ENCODE data around the gene FBXW8. TPM values are rescaled to one million over a fixed set of nuclear protein-coding genes. Genes with fewer than 3 reads are reported as not detected.

FBXW8 gene
- total RNA-seq, 2 donors from 2014 or later, result 10.0 to 10.4 TPM

DNA sequence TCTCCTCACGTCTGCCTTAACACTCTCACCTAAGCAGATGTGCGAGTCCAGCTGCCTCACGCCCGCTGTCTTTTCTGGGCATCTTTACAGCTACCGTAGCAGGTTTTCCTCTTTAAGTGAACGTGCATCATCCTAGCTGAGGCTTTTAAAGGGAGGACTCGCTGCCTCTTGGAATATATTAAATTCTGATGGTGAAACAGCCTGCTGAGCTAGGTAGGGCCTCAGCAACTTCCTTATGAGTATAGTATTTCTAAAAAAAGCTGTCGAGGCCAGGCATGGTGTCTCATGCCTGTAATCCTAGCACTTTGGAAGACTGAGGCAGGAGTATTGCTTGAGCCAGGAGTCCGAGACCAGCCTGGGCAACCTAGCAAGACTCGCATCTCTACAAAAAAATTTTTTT lies 156.3 kb downstream of the FBXW8 start:
- peaks cover 23% of the 10 kb centered on the region for H3K4me1 Mint-ChIP-seq (ENCODE audit: low read depth)
- no peaks in the 10 kb centered on the region for H3K36me3 Mint-ChIP-seq (ENCODE audit: insufficient read depth in 2 of 2)
- no peak for ATAC-seq (replicated peaks in 1 of 2)
- no peak overlapping the region for H3K4me3 Mint-ChIP-seq
- H3K9me3 Mint-ChIP-seq, result no peaks in the 10 kb centered on the region
- no peaks in the 10 kb centered on the region for H3K27me3 Mint-ChIP-seq (ENCODE audit: low read depth)
- DNase-seq, result no peak
- H3K27ac Mint-ChIP-seq, result no peak overlapping the region

DNA sequence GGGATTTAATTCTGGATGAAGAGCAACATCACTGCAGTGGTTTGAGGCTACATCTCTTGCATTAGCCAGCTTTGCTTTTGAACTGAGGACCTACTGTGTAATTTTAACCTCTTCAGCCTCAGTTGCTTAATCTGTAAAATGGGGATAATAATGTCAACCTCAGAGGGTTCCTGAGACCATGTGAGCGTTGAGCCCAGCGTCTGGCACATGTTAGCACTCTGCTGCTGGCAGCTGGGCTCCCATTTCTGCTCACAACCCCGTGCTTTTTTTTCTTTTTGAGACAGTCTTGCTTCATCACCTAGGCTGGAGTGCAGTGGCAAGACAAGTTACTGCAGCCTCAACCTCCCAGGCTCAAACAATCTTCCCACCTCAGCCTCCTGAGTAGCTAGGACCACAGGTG lies 156.9 kb downstream of the FBXW8 start:
- Mint-ChIP-seq H3K4me3 (no peak overlapping the region), H3K27me3 (ENCODE audit: low read depth) (no peaks in the 10 kb centered on the region), H3K27ac (no peak overlapping the region), H3K4me1 (ENCODE audit: low read depth) (peaks cover 22% of the 10 kb centered on the region), H3K9me3 (no peaks in the 10 kb centered on the region), H3K36me3 (ENCODE audit: insufficient read depth in 2 of 2) (no peaks in the 10 kb centered on the region)
- no peak for DNase-seq
- ATAC-seq (replicated peaks in 1 of 2), result no peak

DNA sequence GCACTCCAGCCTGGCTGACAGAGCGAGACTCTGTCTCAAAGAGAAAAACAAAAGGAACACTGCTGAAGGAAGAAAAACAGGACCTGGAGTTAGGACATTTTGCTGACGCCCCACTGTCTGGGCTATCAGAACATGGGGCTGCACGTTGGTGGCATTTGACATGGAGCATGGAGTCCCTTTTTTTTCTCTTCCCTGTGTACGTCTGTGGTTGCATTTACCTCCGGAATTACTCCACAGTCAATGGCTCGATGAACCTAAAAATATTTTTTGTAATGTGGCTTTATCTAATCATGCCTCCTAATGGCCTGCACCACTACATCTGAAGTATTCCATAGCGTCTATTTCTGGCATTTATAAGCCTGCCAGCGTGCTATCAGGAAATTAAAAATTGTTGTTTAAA lies 157.7 kb downstream of the FBXW8 start:
- no peak overlapping the region for H3K4me3 Mint-ChIP-seq
- ATAC-seq (replicated peaks in 1 of 2), result no peak
- no peaks in the 10 kb centered on the region for H3K27me3 Mint-ChIP-seq (ENCODE audit: low read depth)
- peaks cover 13% of the 10 kb centered on the region for H3K4me1 Mint-ChIP-seq (ENCODE audit: low read depth)
- no peak for DNase-seq
- no peaks in the 10 kb centered on the region for H3K9me3 Mint-ChIP-seq
- H3K36me3 Mint-ChIP-seq (ENCODE audit: insufficient read depth in 2 of 2), result no peaks in the 10 kb centered on the region
- H3K27ac Mint-ChIP-seq, result no peak overlapping the region

DNA sequence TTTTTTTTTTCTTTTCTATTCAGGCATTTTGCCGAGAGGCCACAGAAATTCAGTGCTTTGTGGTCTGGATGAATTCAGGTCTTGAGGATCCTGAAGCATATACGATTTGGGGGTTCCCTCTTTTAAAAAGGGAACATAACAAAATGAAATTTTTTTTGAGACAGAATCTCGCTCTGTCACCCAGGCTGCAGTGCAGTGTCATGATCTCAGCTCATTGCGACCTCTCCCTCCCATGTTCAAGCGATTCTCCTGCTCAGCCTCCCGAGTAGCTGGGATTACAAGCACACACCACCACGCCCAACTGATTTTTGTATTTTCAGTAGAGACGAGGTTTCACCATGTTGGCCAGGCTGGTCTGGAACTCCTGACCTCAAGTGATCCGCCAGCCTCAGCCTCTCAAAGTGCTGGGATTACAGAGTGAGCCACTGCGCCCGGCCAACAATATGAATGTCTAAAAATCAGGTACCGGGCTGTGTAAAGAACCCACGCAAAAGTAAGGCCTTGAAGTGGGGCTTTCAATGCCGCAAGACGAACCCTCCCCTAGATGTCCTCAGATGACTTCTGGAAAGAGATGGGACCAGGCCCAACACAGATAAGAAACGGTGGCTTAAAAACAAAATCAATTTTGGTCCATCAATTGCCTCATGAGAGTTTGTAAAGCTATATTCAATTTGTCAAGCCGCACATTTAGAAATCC lies 158.5 kb downstream of the FBXW8 start:
- peaks cover 6% of the 10 kb centered on the region for H3K4me1 Mint-ChIP-seq (ENCODE audit: low read depth)
- no peak for ATAC-seq (replicated peaks in 1 of 2)

DNA sequence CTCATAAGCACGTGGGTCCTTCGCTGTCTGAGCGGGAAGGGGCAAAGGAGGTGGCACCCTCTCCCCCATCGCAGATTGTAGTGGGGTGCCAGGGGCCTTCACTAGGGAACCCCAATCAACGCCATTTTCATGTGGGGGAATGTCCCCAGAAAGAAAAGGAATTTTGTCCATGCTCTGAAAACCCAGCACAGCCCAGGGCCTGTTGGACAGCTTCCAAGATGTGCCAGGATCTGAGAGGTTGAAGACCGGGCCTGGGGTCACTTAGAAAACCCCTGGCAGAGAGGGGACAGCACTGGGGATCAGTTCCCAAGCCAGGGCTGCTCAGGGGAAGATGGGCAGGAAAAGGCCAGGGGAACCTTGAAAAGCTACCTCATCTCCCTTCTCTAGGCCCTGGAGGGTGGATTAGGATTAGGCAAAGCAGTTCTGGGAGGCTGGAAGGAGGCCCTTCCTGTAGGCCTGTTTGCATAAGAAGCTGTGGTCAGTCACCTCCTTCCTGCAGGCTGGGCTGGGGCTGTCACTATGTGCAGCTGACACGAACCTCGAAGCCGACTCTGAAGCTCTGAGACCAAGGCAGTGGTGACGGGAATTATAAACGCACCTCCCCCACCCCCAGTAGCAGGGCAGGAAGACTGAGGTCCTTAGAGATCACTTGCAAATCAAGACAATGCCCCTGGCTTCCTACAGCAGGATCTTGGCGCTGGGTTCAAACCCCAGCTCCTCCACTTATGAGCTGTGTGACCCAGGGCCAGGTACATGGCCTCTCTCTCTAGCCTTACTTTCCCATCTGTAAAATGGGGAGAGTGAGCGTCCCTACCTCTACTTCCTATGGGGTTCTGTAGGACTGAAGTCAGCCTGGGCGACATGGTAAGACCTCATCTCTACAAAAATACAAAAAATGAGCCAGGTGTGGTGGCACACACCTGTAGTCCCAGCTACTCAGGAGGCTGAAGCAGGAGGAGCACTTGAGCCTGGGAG lies 159.5 kb downstream of the FBXW8 start:
- no peaks in the 10 kb centered on the region for H3K36me3 Mint-ChIP-seq (ENCODE audit: insufficient read depth in 2 of 2)
- no peak for DNase-seq
- H3K27ac Mint-ChIP-seq, result no peak overlapping the region
- H3K27me3 Mint-ChIP-seq (ENCODE audit: low read depth), result no peaks in the 10 kb centered on the region
- no peaks in the 10 kb centered on the region for H3K9me3 Mint-ChIP-seq
- no peaks in the 10 kb centered on the region for H3K4me1 Mint-ChIP-seq (ENCODE audit: low read depth)
- H3K4me3 Mint-ChIP-seq, result no peak overlapping the region
- ATAC-seq (replicated peaks in 1 of 2), result no peak

More for the DNA sequence above, 158.5 kb downstream of the FBXW8 start:
- no peaks in the 10 kb centered on the region for H3K27me3 Mint-ChIP-seq (ENCODE audit: low read depth)
- H3K4me3 Mint-ChIP-seq, result no peak overlapping the region
- no peaks in the 10 kb centered on the region for H3K36me3 Mint-ChIP-seq (ENCODE audit: insufficient read depth in 2 of 2)
- no peak for DNase-seq
- H3K9me3 Mint-ChIP-seq, result no peaks in the 10 kb centered on the region
- H3K27ac Mint-ChIP-seq, result no peak overlapping the region

DNA sequence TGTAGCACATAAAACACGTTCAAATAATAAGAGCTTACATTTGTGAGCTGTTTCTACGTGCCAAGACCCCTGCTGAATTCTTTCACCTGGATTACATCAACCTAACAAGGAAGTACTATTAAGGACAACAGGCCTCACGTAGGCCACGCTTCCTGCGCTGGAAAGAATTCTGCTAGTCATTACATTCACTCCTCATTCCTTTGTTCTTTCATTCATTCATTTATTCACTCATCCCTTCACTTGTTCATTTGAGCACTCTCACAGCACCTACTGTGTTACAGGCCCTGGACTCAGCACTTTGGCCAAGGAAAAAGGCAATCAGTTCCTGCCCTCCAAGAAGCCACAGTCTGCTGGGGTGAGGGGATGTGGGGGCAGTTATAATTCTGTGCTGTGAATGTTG lies 160.3 kb downstream of the FBXW8 start:
- DNase-seq (no peak), ATAC-seq (replicated peaks in 1 of 2) (no peak)
- no peaks in the 10 kb centered on the region for H3K9me3 Mint-ChIP-seq

DNA sequence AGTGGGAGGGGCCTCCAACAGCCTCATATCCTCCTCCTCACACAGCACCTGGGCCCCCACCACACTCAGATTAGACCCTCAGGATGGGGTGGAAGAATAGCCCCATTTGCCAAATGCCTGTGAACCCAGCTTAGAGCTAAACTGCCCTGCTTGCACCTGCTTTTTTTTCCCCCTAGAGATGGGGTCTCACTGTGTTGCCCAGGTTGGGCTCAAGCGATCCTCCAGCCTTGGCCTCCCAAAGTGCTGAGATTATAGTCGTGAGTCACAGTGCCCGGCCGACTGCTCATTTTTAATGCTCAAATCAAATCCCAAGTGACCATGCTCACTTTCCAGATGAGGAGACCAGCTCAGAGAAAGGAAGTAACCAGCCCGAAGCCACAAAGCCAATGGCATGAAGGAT lies 161.4 kb downstream of the FBXW8 start:
- no peaks in the 10 kb centered on the region for H3K36me3 Mint-ChIP-seq (ENCODE audit: insufficient read depth in 2 of 2)
- no peak overlapping the region for H3K4me3 Mint-ChIP-seq
- ATAC-seq (replicated peaks in 1 of 2) (no peak), DNase-seq (no peak)
- no peaks in the 10 kb centered on the region for H3K27me3 Mint-ChIP-seq (ENCODE audit: low read depth)
- no peaks in the 10 kb centered on the region for H3K9me3 Mint-ChIP-seq
- no peak overlapping the region for H3K27ac Mint-ChIP-seq
- H3K4me1 Mint-ChIP-seq (ENCODE audit: low read depth), result peaks cover 3% of the 10 kb centered on the region

More for the DNA sequence above, 160.3 kb downstream of the FBXW8 start:
- H3K4me3 Mint-ChIP-seq, result no peak overlapping the region
- H3K36me3 Mint-ChIP-seq (ENCODE audit: insufficient read depth in 2 of 2), result no peaks in the 10 kb centered on the region
- no peaks in the 10 kb centered on the region for H3K4me1 Mint-ChIP-seq (ENCODE audit: low read depth)
- no peaks in the 10 kb centered on the region for H3K27me3 Mint-ChIP-seq (ENCODE audit: low read depth)
- H3K27ac Mint-ChIP-seq, result no peak overlapping the region

DNA sequence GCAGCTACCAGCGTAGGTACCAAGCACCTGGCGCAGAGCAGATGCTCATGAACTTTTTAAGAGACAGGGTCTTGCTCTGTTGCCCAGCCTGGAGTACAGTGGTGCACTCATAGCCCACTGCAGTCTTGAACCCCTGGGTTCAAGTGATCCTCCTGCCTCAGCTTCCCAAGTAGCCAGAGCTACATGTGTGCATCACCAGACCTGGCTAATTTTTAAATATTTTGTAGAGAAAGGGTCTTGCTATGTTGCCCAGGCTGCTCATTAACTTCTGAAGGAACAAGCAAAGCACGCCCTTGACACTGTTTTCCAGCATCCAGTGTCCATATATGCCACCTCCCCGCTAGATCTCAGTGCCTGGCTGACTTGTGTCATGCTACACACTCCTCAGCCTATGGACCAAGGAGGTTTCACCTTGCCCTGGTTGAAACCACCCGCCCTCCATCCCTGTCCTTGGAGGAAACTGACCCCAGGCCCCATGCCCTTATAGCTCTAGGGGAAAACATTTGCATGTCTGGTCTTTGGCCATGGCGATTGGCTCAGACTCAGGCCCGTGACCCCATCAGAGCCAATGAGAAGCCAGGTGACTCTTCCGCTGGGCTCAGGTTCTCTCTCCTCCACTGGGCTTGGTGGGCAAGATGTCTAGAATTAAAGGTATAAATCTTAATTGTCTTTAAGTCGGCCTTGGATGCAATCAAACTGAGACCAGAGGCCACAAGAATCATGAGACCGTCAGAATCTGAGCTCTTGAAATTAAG lies 162.2 kb downstream of the FBXW8 start:
- no peaks in the 10 kb centered on the region for H3K36me3 Mint-ChIP-seq (ENCODE audit: insufficient read depth in 2 of 2)
- no peak overlapping the region for H3K27ac Mint-ChIP-seq
- H3K4me3 Mint-ChIP-seq, result no peak overlapping the region
- no peaks in the 10 kb centered on the region for H3K9me3 Mint-ChIP-seq
- H3K27me3 Mint-ChIP-seq (ENCODE audit: low read depth), result no peaks in the 10 kb centered on the region
- peaks cover 4% of the 10 kb centered on the region for H3K4me1 Mint-ChIP-seq (ENCODE audit: low read depth)
- DNase-seq (no peak), ATAC-seq (replicated peaks in 1 of 2) (no peak)

DNA sequence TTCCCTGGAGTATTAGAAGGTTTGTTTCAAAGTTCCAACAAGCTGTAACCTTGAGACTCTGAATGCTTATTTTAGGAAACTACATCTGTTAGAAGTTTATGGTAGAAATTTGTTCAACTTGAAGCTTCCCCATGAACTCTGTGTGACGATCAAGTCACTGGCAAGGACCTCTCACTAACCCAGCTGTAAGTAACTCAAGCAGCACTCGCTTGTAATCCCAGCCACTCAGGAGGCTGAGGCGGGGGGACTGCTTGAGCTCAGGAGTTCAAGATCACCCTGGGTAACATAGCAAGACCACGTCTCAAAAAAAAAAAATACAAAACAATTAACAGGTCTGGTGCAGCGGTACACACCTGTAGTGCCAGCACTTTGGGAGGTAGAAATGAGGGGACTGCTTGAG lies 162.9 kb downstream of the FBXW8 start:
- H3K27ac Mint-ChIP-seq, result no peak overlapping the region
- no peaks in the 10 kb centered on the region for H3K36me3 Mint-ChIP-seq (ENCODE audit: insufficient read depth in 2 of 2)
- ATAC-seq (replicated peaks in 1 of 2) (no peak), DNase-seq (no peak)
- no peaks in the 10 kb centered on the region for H3K27me3 Mint-ChIP-seq (ENCODE audit: low read depth)
- no peaks in the 10 kb centered on the region for H3K9me3 Mint-ChIP-seq
- H3K4me3 Mint-ChIP-seq, result no peak overlapping the region
- H3K4me1 Mint-ChIP-seq (ENCODE audit: low read depth), result peaks cover 4% of the 10 kb centered on the region

DNA sequence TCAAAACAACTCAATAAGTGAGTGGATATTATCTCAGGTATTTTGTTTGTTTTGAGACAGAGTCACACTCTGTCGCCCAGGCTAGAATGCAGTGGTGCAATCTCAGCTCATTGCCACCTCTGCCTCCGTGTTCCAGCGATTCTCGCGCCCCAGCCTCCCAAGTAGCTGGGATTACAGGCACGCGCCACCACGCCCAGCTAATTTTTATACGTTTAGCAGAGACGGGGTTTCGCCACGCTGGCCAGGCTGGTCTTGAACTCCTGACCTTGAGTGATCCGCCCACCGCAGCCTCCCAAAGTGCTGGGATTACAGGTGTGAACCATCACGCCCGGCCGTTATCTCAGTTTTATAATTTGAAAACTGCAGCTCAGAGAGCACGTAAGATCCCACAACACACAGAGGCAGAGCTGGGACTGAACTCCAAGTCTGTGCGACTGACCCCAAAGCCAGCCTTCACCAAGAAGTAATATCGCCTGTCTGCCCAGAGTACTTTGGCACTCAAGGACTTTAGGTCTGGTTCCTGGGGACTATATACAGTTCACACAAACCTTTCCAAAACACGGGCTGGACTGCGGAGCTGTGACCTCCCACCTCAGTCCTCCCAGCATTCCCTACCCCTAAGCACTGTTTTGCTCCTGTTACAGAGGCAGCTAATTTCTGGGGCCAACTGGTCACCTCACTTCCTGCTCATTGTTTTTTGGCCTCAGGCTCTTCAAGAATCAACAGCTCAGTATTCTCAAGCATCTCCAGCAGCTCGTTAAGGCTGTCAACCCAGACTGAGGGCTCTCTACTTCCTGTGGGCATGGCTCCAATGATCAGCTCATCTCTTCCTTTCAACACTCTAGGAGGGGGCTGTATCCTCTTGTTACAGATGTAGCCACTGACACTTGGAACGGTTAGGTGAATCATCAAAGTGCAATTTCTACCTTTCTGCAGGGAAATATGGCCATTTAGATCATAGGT lies 165.9 kb downstream of the FBXW8 start:
- H3K4me3 Mint-ChIP-seq, result no peak overlapping the region
- H3K4me1 Mint-ChIP-seq (ENCODE audit: low read depth), result peaks cover 4% of the 10 kb centered on the region
- no peak overlapping the region for H3K27ac Mint-ChIP-seq
- H3K36me3 Mint-ChIP-seq (ENCODE audit: insufficient read depth in 2 of 2), result no peaks in the 10 kb centered on the region
- no peaks in the 10 kb centered on the region for H3K27me3 Mint-ChIP-seq (ENCODE audit: low read depth)
- ATAC-seq (replicated peaks in 1 of 2) (no peak), DNase-seq (no peak)
- H3K9me3 Mint-ChIP-seq, result no peaks in the 10 kb centered on the region

DNA sequence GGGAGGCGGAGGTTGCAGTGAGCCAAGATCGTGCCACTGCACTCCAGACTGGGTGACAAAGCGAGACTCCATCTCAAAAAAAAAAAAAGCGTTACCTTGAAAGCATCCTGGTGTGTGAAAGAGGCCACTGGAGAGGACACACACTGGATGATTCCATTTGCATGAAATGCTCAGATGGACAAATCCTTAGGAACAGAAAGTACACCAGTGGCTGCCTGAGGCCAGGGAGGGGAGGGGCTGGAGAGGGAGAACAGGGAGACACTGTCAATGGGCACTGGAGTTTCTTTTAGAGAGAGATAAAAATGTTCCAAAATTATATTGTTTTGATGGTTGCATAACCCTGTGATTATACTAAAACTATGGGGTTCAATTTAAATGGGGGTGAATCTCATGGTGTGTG lies 168.7 kb downstream of the FBXW8 start:
- ATAC-seq (replicated peaks in 1 of 2) (no peak), DNase-seq (no peak)
- peaks cover 4% of the 10 kb centered on the region for H3K4me1 Mint-ChIP-seq (ENCODE audit: low read depth)
- H3K4me3 Mint-ChIP-seq, result no peak overlapping the region
- no peaks in the 10 kb centered on the region for H3K9me3 Mint-ChIP-seq
- no peak overlapping the region for H3K27ac Mint-ChIP-seq
- H3K36me3 Mint-ChIP-seq (ENCODE audit: insufficient read depth in 2 of 2), result peaks cover 0 to 2% of the 10 kb centered on the region in 2 donors
- H3K27me3 Mint-ChIP-seq (ENCODE audit: low read depth), result no peaks in the 10 kb centered on the region

DNA sequence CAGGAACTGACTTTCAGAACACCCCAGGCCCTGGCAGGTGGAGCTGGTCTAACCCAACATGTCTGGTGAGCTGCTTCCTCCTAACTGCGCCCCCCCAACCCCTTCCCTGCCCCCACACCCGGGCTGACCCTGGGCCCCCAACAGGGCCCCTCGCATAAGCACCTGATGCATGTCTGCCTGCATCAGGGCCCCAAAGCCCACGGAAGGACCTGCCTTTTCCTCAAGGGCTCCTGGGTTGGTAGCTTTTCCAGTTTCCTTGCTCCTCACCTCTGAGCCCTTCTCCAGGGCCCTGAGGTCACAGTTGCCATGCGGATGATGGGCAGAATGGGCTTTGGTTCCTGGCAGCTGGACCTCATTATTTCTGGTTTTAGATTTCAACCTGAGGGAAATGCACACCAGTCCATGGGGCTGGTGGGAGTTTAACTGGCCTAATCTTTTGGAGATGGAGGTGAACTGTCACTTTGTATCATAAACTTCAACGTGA lies 170.0 kb downstream of the FBXW8 start:
- Mint-ChIP-seq H3K27me3 (ENCODE audit: low read depth) (no peaks in the 10 kb centered on the region), H3K27ac (no peak overlapping the region), H3K4me3 (no peak overlapping the region), H3K4me1 (ENCODE audit: low read depth) (peaks cover 4% of the 10 kb centered on the region), H3K36me3 (ENCODE audit: insufficient read depth in 2 of 2) (peaks cover 0 to 2% of the 10 kb centered on the region in 2 donors), H3K9me3 (no peaks in the 10 kb centered on the region)
- ATAC-seq (replicated peaks in 1 of 2) (no peak), DNase-seq (no peak)

Measured in activated T-cell treated with anti-CD3 and anti-CD28 coated beads, Interleukin-2, amount 50 U/mL, for 72 hours (primary cell).